ENCODE measurements around the gene TUT1. TPM values are rescaled to one million over a fixed set of nuclear protein-coding genes. Genes with fewer than 3 reads are reported as not detected.

Gene TUT1
- total RNA-seq, 1 experiment from 2014 or later = 39.3 TPM

DNA sequence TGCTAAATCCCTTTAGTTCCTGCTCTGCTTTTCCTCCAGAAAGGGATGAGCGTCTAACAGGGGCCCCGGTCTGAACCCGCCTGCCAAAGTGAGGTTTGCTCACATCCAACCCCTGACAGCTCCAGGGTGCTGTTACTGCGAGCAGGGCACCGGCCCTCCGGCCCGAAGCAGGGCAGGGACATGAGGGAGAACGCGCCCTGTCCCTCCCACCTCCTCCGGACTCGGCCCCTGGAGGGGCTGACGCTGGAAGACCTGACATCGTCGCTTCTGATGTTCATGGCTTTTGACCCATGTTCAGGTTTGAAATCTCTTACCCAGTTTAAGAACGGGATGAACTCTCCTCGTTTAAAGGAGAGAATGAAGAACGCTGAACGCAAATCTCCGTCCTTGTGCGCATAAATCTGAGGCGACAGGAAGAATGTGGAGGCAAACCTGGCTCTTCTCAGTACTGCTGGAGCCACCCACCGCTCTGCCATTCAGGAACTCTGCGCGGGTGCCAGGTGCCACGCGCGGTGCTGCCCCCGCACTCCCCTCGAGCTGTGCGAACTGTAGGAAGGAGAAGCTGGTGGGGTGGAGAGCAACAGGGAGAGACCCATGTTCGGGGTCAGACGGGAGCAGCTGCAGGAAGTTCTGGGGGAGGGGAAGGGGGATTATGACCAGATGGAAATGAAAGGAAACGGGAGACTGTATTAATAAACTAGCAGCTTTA lies 16.8 kb downstream of the TUT1 start:
- ChIA-PET POLR2A (ENCODE audit: unreplicated experiment) (interaction anchor here (0.5 to 1.2 kb wide), 16 partner anchors 14 to 312 kb away, joined by 3 to 21 read pairs (median 6); partner anchors contain the start of genes AHNAK, C11orf98, CSKMT and HNRNPUL2), CTCF (interaction anchor here (0.8 to 1.0 kb wide), 7 partner anchors 10 to 180 kb away, joined by 3 to 9 read pairs (median 3); partner anchors contain the start of gene TUT1)
- peaks cover 67% of the 10 kb centered on the region for H3F3A ChIP-seq (ENCODE audit: insufficient read depth, low read depth)
- peaks cover 34% of the 10 kb centered on the region for H3K36me3 ChIP-seq (ENCODE audit: low read depth)
- H3K4me2 ChIP-seq = peak overlapping the region; percentile 100
- intact Hi-C loops (cut with micrococcal nuclease; ENCODE audit: unreplicated experiment) = loop anchor here (5.0 kb wide), 1 partner anchor 38 kb away; the partner anchor contains the start of genes EML3 and ROM1
- peak overlapping the region; percentile 84 for H3K4me3 ChIP-seq
- peak overlapping the region; percentile 96 for H2AFZ ChIP-seq
- no peaks in the 10 kb centered on the region for H3K9me2 ChIP-seq (ENCODE audit: insufficient read depth)
- peaks cover 50% of the 10 kb centered on the region for H3K4me1 ChIP-seq (replicated peaks; ENCODE audit: insufficient read depth)
- no peaks in the 10 kb centered on the region for H3K9me3 ChIP-seq (ENCODE audit: insufficient read depth, low read depth)
- TF ChIP-seq, protein P1, sequence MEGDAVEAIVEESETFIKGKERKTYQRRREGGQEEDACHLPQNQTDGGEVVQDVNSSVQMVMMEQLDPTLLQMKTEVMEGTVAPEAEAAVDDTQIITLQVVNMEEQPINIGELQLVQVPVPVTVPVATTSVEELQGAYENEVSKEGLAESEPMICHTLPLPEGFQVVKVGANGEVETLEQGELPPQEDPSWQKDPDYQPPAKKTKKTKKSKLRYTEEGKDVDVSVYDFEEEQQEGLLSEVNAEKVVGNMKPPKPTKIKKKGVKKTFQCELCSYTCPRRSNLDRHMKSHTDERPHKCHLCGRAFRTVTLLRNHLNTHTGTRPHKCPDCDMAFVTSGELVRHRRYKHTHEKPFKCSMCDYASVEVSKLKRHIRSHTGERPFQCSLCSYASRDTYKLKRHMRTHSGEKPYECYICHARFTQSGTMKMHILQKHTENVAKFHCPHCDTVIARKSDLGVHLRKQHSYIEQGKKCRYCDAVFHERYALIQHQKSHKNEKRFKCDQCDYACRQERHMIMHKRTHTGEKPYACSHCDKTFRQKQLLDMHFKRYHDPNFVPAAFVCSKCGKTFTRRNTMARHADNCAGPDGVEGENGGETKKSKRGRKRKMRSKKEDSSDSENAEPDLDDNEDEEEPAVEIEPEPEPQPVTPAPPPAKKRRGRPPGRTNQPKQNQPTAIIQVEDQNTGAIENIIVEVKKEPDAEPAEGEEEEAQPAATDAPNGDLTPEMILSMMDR (conservative IDR thresholded peaks at IDR 0.05) = no peak
- TF ChIP-seq EZH2 (IDR thresholded peaks at IDR 0.05; ENCODE audit: low read depth) = no peak
- peak overlapping the region; percentile 62 for H3K27ac ChIP-seq
- H3K27me3 ChIP-seq (ENCODE audit: insufficient read depth, low read depth) = no peaks in the 10 kb centered on the region
- H3K79me2 ChIP-seq (ENCODE audit: low read depth) = peaks cover 58% of the 10 kb centered on the region
- no peak for DNase-seq
- BruUV-seq (replicated peaks) = TSS peak; percentile 92
- peaks cover 34% of the 10 kb centered on the region for H4K20me1 ChIP-seq (ENCODE audit: insufficient read depth)

DNA sequence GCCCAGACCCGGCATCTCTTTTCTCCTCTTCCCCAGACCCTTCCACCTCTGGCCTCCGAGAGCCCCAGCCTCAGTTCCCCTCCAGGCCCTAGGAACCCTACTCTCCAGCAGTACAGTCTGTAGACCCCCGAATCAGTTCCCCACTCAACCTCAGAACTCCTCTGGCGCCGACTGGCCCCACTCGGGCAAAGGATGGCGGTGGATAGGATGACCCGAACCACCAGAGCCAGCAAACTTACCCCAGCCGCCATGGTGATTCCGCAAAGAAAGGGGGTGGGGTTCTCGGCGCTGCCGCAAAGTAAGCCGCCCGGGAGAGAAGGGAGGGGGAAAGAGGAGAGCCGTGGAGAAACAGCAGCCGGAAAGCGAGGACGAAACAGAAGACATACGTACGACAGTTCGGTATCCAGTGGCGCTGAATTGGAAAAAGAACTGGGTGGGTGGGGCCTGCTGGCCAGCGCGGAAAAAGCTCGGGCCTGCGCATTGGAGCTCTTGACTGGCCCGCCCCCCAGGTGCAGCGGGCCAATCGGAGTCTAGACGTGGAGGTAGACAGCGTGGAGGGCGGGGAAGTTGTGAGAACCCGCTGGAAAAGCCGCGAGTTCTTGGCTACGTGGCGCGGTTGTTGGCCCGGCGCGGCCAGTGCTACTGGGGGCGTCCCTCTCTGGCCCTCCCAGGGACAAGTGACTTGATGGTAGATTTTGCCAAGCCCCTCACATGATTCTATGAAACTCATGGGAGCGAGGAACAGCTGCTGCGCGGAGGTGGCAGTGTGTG lies 17.5 kb downstream of the TUT1 start, which contains the start of gene EEF1G:
Gene EEF1G (minus strand): TSS at position 300 of the 771 bp plus-strand sequence. CDS start 49 bp downstream, at position 251.
- no TSS peak for BruUV-seq (replicated peaks)
- CTCF ChIA-PET = interaction anchor here (0.6 to 1.0 kb wide), 10 partner anchors 9 to 179 kb away, joined by 3 to 9 read pairs (median 3); partner anchors contain the start of gene TUT1

More for the DNA sequence above, 17.5 kb downstream of the TUT1 start, which contains the start of gene EEF1G:
- peak within 1 kb of the TSS; percentile 92 for H3K4me3 ChIP-seq
- peak within 1 kb of the TSS; percentile 100 for H3K4me2 ChIP-seq
- POLR2A ChIA-PET (ENCODE audit: unreplicated experiment) = interaction anchor here (0.5 to 1.2 kb wide), 22 partner anchors 13 to 313 kb away, joined by 3 to 21 read pairs (median 6); partner anchors contain the start of genes AHNAK, C11orf98, CSKMT and HNRNPUL2
- peaks cover 67% of the 10 kb centered on the region for H3F3A ChIP-seq (ENCODE audit: insufficient read depth, low read depth)
- H3K27me3 ChIP-seq (ENCODE audit: insufficient read depth, low read depth) = no peaks in the 10 kb centered on the region
- DNase-seq = peak; percentile 100
- intact Hi-C loops (cut with micrococcal nuclease; ENCODE audit: unreplicated experiment) = loop anchor here (5.0 kb wide), 1 partner anchor 39 kb away; the partner anchor contains the start of genes EML3 and ROM1
- H3K36me3 ChIP-seq (ENCODE audit: low read depth) = peaks cover 42% of the 10 kb centered on the region
- H3K27ac ChIP-seq = peak within 1 kb of the TSS; percentile 86
- H3K9me2 ChIP-seq (ENCODE audit: insufficient read depth) = no peaks in the 10 kb centered on the region
- no peaks in the 10 kb centered on the region for H3K9me3 ChIP-seq (ENCODE audit: insufficient read depth, low read depth)
- peaks cover 66% of the 10 kb centered on the region for H3K79me2 ChIP-seq (ENCODE audit: low read depth)
- peak within 1 kb of the TSS; percentile 96 for H2AFZ ChIP-seq
- peaks cover 42% of the 10 kb centered on the region for H4K20me1 ChIP-seq (ENCODE audit: insufficient read depth)
- TF ChIP-seq EZH2 (IDR thresholded peaks at IDR 0.05; ENCODE audit: low read depth) = no peak
- TF ChIP-seq, protein P1 (conservative IDR thresholded peaks at IDR 0.05) = no peak
- peaks cover 42% of the 10 kb centered on the region for H3K4me1 ChIP-seq (replicated peaks; ENCODE audit: insufficient read depth)
